ENCODE measurements around the gene MGAT2.
A peak's percentile ranks its signal among the peaks of the same experiment; 100 is the strongest.
"Not testable (repeated sequence)": the region's sequence is repeated elsewhere in the genome, so short reads cannot be mapped to it uniquely, and the experiment has no call there.

Gene MGAT2

GRCh38 chr14:49612671-49613070, 7.9 kb upstream of the MGAT2 start:
- no peak for DNase-seq

GRCh38 chr14:49614196-49614595, 6.4 kb upstream of the MGAT2 start:
- no peak for DNase-seq

GRCh38 chr14:49615776-49616175, 4.8 kb upstream of the MGAT2 start:
- no peak for DNase-seq

- DNase-seq, result no peak
Observed at GRCh38 chr14:49617852-49618519, 2.6 kb upstream of the MGAT2 start.

GRCh38 chr14:49619273-49619672, 1.3 kb upstream of the MGAT2 start:
- not testable (repeated sequence) for DNase-seq

- peak; percentile 42 for DNase-seq
Observed at GRCh38 chr14:49619730-49620129, 869 bp upstream of the MGAT2 start.

- peak; percentile 80 for DNase-seq
Observed at GRCh38 chr14:49621114-49621881, 699 bp downstream of the MGAT2 start.

- no peak for DNase-seq
Observed at GRCh38 chr14:49622022-49622607, 1.5 kb downstream of the MGAT2 start.

- no peak for DNase-seq
Observed at GRCh38 chr14:49623387-49623786, 2.8 kb downstream of the MGAT2 start.

GRCh38 chr14:49623941-49624839, 3.6 kb downstream of the MGAT2 start:
- DNase-seq, result no peak

- peak; percentile 97 for DNase-seq
Observed at GRCh38 chr14:49633640-49634546, 13.3 kb downstream of the MGAT2 start.

GRCh38 chr14:49634547-49635334, 14.1 kb downstream of the MGAT2 start, which contains the start of gene DNAAF2:
Gene DNAAF2 (minus strand): TSS chr14:49635244. CDS start chr14:49635149, 95 bp downstream.
- DNase-seq, result peak; percentile 68

GRCh38 chr14:49636866-49637265, 16.3 kb downstream of the MGAT2 start:
- no peak for DNase-seq

GRCh38 chr14:49637534-49638078, 17.0 kb downstream of the MGAT2 start:
- no peak for DNase-seq

- no peak for DNase-seq
Observed at GRCh38 chr14:49640540-49641417, 20.2 kb downstream of the MGAT2 start.

GRCh38 chr14:49641697-49642129, 21.1 kb downstream of the MGAT2 start:
- no peak for DNase-seq

GRCh38 chr14:49642163-49642562, 21.6 kb downstream of the MGAT2 start:
- no peak for DNase-seq

- no peak for DNase-seq
Observed at GRCh38 chr14:49653508-49653907, 32.9 kb downstream of the MGAT2 start.

- no peak for DNase-seq
Observed at GRCh38 chr14:49654511-49654910, 33.9 kb downstream of the MGAT2 start.

Data from NCI-H1092 treated with DMSO at 0.1 percent for 48 hours (cell line).